Amniotic stem cell (primary cell): Measurements from ENCODE around the gene HDHD3.
A peak's percentile ranks its signal among the peaks of the same experiment; 100 is the strongest.

Experiments used
- DNase-seq: peaks from one replicate; lab custom pipeline; 2025; lab: John Stamatoyannopoulos, UW

HDHD3 gene

DNA sequence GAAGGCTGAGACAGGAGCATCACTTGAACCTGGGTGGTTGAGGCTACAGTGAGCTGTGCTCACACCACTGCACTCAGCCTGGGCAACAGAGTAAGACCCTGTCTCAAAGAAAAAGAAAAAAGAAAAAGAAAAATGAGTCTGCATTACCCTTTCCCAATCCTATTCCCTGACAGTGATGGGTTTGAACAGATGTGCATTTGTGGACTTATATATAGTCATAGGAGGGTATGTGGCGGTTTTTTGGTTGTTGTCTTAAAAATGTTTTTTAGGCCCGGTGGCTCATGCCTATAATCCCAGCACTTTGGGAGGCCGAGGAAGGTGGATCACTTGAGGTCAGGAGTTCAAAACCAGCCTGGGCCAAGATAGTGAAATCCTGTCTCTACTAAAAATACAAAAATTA, 13.4 kb downstream of the HDHD3 start:
- no peak for DNase-seq

DNA sequence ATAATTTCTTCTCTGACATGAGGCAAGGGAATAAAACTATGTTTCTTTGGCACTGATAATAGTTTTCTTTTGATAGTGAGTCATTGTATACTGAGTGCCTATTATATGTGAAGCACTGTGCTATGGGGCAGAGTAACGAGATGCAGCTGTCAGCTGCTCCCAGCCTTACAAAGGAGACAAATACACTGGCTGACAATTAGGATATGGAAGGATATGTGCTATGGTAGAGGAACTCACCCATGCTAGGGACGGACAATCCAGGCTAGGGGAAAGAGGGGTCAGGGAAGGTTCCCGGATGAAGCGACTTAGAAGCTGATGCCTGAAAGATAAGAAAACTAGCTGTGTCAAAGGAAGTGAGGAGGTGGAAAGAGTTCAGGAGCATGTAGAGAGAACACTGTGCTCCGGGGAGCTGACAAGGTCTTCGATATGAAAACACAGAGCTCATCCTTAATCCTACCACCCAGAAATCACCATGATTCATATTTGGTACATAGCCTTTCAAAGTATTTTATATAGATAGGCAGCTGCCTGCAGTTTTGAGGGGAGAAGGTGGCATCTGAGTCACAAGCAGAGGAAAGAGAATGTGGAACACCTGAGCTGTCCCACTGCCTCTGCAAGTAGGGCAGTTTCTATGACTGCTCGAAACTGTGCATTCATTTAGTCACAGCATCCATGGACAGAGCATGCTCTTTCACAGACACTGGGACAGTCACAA, 15.3 kb downstream of the HDHD3 start:
- DNase-seq: no peak

DNA sequence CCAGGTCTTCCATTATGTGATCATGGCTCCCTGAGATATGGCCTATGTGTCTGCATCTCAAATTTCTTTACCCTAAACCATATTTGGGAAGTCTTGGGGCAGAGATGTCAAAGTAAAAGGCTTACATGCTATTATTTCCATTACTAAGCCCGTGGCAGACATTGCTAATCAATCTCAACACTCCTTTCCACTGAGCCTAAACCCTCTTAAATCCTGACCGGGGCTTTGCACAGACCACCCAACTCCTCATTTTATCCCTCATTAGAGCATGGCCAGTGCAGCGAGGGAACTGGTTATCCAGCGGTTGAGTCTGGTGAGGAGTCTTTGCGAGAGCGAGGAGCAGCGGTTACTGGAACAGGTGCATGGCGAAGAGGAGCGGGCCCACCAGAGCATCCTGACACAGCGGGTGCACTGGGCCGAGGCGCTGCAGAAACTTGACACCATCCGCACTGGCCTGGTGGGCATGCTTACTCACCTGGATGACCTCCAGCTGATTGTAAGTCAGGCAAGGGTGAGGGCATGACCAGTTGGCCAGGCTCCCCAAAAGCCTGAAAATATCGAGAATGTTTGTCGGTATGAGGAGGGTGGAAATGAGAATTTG, 16.4 kb downstream of the HDHD3 start:
- DNase-seq: no peak

DNA sequence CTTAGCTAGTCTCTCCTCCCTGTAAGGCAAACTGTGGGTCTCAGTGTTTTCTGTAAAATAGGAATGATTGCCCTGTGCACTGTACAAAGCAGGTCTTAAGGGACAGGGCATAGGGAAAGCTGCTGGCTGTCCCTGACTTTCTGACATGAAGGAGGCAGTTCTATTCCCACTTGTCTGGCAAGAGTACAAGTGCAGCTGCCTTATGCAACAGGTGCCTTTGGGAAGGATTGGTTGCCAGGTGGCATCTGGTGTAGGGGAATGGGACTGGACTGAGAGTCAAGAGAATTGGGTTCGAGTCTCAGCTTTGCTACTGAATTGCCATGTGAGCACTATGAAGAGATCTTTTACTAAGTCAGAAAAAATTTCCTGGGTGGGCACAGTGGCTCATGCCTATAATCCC, 17.4 kb downstream of the HDHD3 start:
- DNase-seq: no peak

DNA sequence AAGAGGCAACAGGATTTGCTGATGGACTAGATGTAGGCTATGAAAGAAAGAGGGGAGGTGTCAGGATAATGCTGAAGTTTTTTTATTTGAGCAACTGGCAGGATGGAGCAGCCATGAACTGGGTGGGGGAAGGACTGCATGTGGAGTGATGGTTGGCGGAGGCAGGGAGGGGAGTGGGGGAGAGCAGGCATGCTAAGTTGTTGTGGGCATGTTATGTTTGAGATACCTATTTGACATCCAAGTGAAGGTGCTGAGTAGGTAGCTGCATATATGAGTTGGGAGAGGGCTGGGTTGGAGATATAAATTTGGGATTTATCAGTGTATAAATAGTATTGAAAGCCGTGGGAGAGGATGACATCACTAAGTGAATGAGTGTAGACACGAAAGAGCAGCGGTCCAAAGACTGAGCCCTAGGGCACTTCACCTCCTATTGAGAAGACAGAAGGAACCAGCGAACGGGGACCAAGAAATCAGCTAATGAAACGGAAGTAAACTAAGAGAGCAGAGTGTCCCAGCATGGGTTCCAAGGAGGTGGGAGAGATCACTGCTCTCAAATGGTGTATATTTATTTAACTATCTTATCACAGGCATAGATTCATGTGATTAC, 20.0 kb downstream of the HDHD3 start:
- no peak for DNase-seq

DNA sequence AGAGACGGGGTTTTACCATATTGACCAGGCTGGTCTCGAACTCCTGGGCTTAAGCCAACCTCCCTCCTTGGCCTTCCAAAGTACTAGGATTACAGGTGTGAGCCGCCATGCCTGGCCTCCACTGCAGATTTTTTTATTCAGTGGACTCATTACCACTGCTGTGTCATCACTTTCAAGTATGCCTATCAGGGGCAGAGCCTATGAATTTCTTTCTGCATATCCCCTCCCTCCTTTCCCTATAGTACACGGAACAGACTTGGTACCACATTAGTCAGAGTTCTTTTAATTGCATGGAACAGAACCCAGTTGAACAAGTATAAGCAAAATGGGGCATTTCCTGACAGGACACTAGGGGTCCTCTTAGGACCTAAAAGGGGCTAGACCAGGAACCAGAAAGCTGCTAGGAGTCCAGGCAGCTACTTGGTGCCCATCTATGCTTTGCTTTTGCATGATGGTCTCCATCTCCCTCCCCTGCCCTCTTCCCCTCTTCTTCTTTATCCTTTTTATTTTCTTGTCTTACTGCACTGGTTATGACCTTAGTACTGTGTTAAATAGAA, 21.7 kb downstream of the HDHD3 start:
- no peak for DNase-seq

DNA sequence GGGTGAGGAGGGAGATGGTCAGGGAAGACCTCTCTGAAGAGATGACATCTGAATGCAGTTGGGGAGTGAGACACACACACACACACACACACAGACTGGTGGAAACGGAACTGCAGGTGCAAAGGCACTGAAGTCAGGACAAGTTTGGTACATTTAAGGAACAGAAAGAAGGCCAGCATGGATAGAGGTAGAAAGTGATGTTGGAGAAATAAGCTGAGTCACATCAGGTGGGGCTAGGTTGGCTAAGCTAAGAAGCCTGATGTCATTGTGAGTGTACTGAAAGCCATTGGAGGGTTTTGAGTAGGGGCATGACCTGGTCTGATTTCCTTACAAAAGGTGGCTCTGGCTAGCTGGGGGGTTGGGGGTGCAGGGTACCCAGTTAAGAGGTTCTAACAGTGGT, 24.4 kb downstream of the HDHD3 start:
- no peak for DNase-seq

DNA sequence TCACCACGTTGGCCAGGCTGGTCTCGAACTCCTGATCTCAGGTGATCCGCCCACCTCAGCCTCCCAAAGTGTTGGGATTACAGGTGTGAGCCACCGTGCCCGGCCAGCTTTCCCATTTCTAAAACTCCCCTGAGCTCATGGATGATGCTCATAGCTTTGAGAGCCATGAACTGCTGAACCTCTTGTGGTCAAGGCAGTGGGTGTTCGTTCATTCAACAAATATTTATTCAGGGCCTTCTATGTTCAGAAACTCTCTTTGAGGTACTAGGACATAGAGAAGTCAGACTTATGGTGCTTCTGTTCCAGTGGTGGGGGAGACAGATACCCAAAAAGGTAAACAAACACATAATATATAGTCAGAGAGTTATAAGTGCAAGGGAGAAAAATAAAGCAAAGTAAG, 24.8 kb downstream of the HDHD3 start:
- DNase-seq: no peak

DNA sequence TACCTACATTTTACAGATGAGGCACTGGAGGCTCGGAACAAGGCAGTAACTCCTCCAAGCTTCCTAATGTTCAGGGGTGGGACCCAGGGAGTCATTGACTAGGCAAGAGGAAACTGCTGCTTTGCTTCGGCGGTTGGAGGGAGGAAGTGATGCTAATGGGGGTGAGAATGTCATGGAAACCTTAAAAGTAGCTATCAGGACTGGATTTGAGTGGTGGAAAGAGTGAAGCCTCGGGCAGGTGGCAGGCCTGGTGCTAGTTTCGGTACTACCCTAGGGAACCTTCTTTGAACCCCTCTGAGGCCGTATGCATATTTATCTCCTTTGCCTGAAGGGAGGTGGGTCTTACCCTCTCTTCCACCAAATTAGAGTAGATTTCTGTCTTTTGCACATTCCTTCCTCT, 25.8 kb downstream of the HDHD3 start:
- DNase-seq: no peak

DNA sequence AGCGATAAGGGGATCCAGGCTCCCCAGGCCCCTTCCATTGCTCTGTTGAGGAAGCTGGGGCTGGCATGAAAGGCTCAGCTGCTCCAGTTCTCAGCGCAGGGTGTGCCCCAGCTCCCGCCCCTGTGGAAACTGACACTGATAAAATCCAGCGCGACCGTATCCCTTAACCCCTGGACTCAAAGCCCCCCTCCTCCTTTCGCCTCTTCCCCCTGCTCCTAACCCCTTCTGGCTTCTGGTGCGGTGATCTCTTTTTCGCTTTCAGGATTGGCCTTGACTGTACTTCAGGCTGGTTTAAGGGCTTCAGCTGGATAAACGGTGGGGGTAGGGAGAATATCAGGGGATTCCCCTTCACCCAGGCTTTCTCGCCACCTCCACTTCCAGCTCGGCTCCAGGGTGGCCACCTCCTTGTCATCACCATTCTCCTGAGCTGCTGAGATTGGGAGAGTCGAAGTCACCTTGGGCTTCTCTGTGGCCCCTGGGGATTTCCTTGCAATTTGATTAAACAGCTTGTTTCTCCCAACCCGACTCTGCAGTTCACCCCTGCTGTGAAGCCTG, 26.6 kb downstream of the HDHD3 start:
- no peak for DNase-seq

DNA sequence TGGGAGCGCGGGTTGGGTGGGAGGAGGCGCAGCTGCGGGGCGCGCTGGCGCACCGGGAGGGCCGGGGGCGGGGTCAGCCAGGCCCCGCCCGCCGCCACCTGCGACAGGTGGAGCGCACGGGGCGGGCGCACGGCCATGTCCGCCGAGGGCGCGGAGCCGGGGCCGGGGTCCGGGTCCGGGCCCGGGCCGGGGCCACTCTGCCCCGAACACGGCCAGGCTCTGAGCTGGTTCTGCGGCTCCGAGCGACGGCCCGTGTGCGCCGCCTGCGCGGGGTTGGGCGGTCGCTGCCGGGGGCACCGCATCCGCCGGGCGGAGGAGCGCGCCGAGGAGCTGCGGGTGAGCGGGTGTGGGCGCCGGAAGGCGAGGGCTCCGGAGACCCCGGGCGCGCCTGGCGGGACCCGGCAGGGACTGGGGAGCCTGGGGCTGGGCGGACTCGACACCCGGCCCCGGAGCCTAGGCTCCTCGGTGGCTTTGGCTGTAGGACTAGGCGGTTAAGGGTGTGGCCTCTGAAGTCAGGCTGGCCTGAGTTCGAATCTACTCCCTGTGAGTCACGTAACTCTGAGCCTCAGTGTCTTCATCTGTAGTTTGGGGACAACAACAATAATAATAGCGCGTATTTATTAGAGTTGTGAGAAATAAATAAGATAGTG, 27.2 kb downstream of the HDHD3 start, which contains the start of gene BSPRY:
BSPRY (plus strand) TSS at position 97 of the 650 bp plus-strand sequence; CDS start at position 136, 39 bp downstream.
- no peak for DNase-seq

DNA sequence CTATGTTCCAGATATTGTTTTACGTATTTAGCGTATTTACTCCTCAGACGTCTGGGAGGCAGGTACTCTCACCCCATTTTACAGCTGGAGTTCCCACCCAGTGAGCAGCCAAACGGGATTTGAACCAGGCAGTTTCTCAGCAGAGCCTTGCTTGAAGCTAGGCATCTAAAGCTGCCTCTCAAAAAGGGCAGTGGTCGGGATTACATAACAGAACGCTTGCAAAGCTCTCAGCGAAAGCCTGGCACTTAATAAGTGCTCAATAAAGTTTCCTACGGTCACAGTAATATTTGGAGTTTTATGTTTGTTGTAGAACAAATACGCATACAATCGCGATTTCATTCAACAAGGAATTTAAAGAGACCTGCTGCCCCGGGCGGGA, 27.7 kb downstream of the HDHD3 start:
- DNase-seq: no peak

DNA sequence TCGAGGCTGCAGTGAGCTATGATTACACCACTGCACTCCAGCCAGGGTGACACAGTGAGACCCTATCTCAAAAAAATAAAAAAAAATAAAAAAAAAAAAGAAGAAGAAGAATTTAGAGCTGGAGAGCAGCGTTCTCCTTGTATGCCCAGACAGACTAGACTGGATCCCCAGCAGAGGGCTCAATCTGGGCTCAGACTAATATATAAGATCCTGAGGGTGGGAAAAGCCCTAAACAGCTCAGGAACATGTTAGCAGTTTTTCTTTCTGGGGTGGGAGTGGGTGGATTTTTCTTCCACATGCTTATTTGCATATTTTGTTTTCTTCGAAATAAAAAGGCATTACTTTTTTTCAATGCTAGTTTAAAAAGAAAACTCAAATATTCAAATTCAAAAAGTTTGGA, 28.3 kb downstream of the HDHD3 start:
- DNase-seq: no peak

DNA sequence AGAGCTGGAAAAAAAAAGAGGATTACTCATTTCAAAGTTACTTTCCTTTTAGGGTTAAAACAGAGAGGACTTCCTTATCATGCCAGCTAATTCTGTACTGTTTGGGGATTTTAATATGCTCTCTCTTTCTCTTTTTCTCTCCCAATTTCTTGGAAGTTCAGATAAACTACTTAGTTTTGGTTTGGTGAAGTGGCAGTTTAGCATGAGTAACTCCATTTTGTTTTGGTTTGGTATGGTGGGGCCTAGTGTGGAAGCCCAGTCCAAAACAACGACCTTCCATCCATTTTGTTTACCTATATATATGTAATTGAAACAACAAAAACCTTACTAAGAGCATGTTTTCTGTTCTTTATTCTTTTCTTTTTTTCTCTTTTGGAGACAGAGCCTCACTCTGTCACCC, 31.1 kb downstream of the HDHD3 start:
- DNase-seq: no peak

DNA sequence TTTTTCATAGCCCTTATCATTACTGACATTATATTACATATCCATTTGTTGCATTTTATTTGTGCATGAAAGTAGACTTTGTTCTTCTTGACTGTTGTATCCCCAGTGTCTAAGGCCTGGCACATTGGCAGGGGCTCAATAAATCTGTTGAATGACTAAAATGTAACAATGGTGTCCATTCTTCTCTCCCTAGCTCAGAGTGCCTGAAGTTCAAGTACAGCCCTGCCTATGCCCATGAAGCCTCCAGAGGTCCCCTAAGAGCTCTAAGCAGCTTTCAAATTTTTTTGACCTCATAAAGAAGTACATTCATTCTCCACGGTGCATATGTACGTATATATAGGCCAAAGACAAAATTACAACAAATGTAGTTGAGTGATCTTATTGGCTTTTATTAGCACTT, 31.6 kb downstream of the HDHD3 start:
- no peak for DNase-seq

DNA sequence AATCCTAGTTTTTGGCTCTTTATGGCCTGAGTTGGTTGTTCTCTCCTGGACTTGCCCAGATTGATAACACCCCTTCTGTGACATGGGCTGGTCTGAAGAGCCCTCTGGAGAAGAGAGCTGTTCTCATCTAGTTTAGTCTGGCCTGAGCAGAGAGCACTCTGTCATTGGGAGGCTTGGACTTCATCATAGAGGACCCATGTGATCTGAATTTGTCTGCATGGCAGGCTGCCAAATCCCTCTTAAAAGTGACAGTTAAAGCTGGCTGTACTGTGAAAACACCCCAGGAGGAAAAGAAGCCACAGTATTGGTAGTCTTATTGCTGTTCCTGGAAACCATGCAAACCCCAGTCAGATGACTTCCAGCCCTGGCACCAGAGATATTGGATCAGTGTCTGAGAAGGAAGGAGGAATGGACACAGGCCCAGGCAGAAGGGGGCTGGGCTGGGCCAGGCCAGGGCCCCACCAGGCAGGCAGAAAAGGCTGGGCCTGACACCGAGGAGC, 33.0 kb downstream of the HDHD3 start:
- DNase-seq: no peak

DNA sequence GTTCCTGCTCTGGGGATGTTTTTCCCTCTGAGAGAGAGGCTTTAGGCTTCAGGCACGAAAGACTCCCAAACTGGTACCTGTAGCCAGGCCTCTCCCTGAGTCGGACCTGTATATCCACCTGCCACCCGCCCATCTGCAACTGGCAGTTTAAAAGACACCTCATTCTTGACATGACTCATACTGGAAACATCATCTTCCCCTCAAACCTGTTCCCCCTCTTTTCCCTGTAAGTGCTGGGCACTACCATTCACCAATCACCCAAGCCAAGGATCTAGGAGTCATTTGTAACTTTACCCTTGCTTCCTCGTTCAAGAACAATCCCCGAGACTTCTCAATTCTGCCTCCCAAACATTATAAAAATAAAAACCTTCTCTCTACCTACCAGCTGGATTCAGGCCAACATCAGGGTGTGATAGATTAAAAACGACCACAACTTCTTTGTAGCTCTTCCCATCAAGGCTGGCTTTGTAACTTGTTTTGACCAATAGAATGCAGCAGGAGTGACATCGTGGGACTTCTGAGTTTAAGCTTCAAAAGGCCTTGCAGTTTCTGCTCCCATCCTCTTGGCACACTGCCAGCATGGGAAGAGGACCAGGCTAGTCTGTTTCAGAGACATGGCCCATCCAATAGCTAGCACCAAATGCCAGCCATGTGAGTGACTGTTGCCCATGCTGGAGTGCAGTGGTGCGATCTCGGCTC, 34.9 kb downstream of the HDHD3 start:
- no peak for DNase-seq

DNA sequence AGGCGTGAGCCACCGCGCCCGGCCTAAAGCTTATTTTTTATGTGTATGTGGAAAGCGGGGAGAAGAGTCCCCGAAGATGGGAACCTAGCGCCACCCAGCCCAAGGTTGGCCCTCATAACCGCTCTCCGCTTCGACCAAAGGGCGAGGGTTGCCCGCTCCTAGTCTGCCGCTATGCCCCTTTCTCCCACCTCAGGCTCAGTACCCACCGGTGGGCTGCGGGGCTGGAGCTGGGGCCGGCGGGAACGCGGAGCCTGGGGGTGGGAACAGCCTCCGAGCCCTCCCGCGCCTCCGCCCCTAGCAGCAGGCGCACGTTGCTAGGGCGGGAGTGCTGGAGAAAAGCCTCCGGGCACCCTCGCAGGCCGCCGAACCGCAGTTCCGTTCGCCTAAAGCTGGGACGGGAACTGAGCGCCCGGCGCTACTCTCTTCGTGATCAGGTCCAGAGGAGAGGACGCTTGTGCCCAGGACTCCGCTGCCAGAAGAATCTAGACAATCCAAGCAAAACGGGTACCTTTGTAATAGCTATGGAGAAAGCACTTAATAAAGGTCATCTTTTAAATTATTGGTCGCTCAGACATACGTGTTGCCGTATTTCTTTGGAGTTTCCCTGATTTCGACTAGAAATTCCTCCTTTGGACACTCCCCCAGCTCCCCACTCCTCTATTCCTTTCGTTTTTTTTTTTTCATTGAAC, 36.6 kb downstream of the HDHD3 start, which contains the start of gene WDR31:
WDR31 (minus strand) TSS at position 265 of the 689 bp plus-strand sequence. CDS start 8,253 bp downstream, outside the sequence.
- peak; percentile 79 for DNase-seq

DNA sequence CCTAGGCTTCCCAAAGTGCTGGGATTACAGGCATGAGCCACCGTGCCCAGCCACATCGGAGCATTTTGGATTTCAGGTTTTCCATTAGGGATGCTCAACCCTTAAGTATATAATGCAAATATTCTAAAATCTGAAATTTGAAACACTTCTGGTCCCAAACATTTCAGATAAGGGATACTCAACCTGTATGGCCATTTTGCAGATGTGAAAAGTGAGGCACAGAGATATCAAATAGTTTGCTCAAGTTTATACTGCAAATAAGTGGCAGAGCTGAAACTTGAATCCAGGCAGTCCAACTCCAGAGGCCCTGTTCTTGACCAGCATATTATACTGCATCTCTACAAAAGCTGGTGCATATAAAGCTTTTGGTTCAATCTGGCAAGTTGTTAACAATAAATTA, 39.1 kb downstream of the HDHD3 start:
- DNase-seq: no peak

DNA sequence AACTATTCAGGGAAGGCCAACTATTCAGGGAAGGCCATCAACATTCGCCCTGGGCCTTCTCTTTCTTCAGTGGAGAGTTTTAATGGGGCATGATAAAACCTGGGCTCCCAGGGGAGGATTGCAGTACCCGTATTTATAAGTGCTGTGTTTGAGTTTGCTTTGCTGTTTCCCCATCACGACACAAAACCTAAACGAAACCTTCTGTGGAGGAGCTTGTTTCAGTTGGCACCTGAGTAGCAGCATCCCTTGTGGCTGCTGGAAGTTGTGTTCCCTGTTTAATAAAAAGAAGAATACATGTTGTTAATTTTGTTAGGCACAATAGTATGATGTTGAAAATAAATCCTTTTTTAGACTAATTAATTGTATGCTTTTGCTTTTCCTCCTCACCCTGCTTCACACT, 45.0 kb downstream of the HDHD3 start:
- no peak for DNase-seq
